Measurements from ENCODE around the gene MANEA. TPM values are rescaled to one million over a fixed set of nuclear protein-coding genes. Genes with fewer than 3 reads are reported as not detected.
"Not testable (repeated sequence)": the region's sequence is repeated elsewhere in the genome, so short reads cannot be mapped to it uniquely, and the experiment has no call there.

MANEA gene
- total RNA-seq, 2 experiments from 2014 or later, result 19.6 to 22.4 TPM

DNA sequence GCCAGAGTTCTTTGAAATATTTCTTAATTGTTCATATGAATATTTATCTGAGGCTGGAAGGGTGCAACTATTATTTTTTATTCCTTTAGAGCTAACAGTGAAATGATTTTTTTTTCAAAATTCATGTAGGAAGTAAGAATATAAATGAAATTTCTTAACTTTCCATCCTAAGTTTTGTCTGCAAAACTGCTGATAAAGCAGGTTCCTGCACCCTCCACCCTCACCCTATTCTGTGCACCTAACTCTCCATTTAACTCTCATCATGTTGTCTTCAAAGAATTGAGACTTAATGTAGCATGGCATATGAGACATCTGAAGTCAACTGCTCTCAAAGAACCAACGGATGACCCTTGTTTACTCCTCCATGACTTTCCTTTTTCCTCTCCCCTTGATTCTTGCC is 23.5 kb upstream of the MANEA start:
- CTCF ChIA-PET, result interaction anchor here (0.6 kb wide), 1 partner anchor 26 kb away, joined by 4 read pairs; no protein-coding TSS in a partner anchor
- no peaks in the 10 kb centered on the region for H3K4me1 Mint-ChIP-seq
- peaks cover 9% of the 10 kb centered on the region for H3K9me3 Mint-ChIP-seq (ENCODE audit: low read depth)
- no peak overlapping the region for H3K27ac Mint-ChIP-seq
- H3K27me3 Mint-ChIP-seq, result peaks cover 7% of the 10 kb centered on the region
- ATAC-seq (no peak), DNase-seq (no peak)
- POLR2A ChIA-PET, result no interaction called here
- no peak overlapping the region for H3K4me3 Mint-ChIP-seq
- peaks cover 11% of the 10 kb centered on the region for H3K36me3 Mint-ChIP-seq (ENCODE audit: low read depth)
- intact Hi-C loops (cut with DNase I, micrococcal nuclease), result no loop called here

DNA sequence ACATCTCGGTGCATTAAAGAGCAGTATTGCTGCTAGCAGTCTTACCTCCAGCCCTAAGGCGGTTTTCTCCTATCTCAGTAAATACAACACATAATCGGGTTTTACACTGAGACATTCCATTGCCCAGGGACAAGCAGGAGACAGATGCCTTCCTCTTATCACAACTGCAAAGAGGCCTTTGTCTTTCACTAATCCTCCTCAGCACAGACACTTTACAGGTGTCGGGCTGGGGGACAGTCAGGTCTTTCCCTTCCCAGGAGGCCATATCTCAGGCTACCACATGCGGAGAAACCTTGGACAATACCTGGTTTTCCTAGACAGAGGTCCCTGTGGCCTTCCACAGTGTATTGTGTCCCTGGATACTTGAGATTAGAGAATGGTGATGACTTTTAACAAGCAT is 16.4 kb upstream of the MANEA start:
- ATAC-seq; DNase-seq; POLR2A ChIA-PET; H3K9me3 Mint-ChIP-seq (ENCODE audit: low read depth); H3K4me1 Mint-ChIP-seq; H3K4me3 Mint-ChIP-seq; CTCF ChIA-PET; H3K27ac Mint-ChIP-seq; intact Hi-C loops (cut with DNase I, micrococcal nuclease); H3K27me3 Mint-ChIP-seq: not testable (repeated sequence)
- peaks cover 16% of the 10 kb centered on the region for H3K36me3 Mint-ChIP-seq (ENCODE audit: low read depth)

DNA sequence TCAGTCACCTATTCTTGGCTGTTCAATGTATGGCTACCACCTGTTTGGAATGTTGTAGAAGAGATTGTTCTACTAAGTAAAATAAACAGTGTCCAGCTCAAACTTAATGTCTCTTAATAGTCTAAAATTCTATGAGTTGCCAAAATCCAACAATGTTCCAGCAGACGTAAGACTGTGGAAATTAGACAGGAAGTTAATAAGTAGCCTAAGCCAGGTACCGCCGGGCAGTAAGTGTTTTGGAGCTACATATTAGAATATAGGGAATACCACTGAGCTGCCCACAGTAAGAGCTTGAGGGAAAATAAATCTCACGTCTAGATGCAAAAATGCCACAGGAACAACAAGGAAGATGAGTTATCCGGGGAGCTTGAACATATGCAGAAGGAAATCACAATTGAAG is 7.8 kb upstream of the MANEA start:
- H3K36me3 Mint-ChIP-seq (ENCODE audit: low read depth), result peaks cover 8% of the 10 kb centered on the region
- intact Hi-C loops (cut with DNase I, micrococcal nuclease), result no loop called here
- ChIA-PET CTCF (no interaction called here), POLR2A (no interaction called here)
- H3K27me3 Mint-ChIP-seq, result no peaks in the 10 kb centered on the region
- peaks cover 22% of the 10 kb centered on the region for H3K4me1 Mint-ChIP-seq
- H3K9me3 Mint-ChIP-seq (ENCODE audit: low read depth), result no peaks in the 10 kb centered on the region
- DNase-seq (no peak), ATAC-seq (no peak)
- H3K4me3 Mint-ChIP-seq, result no peak overlapping the region
- H3K27ac Mint-ChIP-seq, result no peak overlapping the region

DNA sequence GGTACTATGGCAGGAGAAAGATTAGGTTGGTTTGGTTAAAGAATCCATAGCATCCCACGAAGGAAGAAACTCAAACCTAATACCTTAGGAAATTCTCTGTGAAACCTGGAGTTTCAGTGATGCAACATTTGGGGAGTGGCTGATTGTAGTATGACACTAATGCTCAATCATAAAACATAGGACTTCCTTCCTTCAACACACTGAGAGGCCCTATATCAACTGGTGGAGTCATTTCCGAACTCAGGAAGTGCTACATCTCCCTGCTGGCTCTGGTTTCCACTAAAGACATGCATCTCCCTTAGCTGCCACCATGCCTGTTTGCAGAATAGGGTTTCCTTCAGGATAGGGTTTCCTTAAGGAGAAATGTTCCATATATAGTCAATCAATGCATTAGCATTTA is 5.2 kb upstream of the MANEA start:
- POLR2A ChIA-PET, result no interaction called here
- no peak overlapping the region for H3K27ac Mint-ChIP-seq
- intact Hi-C loops (cut with DNase I, micrococcal nuclease), result loop anchor here in 1 of 2 experiments (10.0 kb wide), 1 partner anchor 1713 kb away; the partner anchor contains the start of gene MMS22L
- no peak overlapping the region for H3K4me3 Mint-ChIP-seq
- peaks cover 24% of the 10 kb centered on the region for H3K4me1 Mint-ChIP-seq
- H3K36me3 Mint-ChIP-seq (ENCODE audit: low read depth), result peaks cover 6% of the 10 kb centered on the region
- no peaks in the 10 kb centered on the region for H3K9me3 Mint-ChIP-seq (ENCODE audit: low read depth)
- ATAC-seq (peak; percentile 62), DNase-seq (no peak)
- CTCF ChIA-PET, result no interaction called here
- no peaks in the 10 kb centered on the region for H3K27me3 Mint-ChIP-seq

DNA sequence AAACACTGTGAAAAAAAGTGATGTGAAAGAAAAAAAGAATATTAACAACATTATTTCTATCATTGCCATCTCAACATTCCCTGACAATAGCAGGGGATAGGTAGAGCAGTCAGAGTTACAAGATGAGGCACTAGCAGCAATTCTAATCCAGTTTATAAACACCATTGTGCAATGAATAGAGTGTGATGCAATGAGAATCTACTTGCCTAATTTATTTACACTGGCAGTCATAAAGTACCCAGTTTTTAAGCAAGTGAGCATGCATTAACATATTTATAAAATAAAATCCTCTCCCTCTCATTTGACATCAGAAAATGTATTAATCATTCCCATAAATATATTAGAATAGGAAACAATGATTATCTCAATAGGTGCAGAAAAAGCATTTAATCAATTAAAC is 2.5 kb upstream of the MANEA start:
- H3K27ac Mint-ChIP-seq, result no peak overlapping the region
- peaks cover 13% of the 10 kb centered on the region for H3K36me3 Mint-ChIP-seq (ENCODE audit: low read depth)
- ATAC-seq, result no peak
- no peaks in the 10 kb centered on the region for H3K9me3 Mint-ChIP-seq (ENCODE audit: low read depth)
- CTCF ChIA-PET, result no interaction called here
- peaks cover 38% of the 10 kb centered on the region for H3K4me1 Mint-ChIP-seq
- POLR2A ChIA-PET, result no interaction called here
- no peak for DNase-seq
- H3K4me3 Mint-ChIP-seq, result peak overlapping the region; percentile 81
- no peaks in the 10 kb centered on the region for H3K27me3 Mint-ChIP-seq
- intact Hi-C loops (cut with DNase I, micrococcal nuclease), result loop anchor here (5.0 to 10.0 kb wide), 2 partner anchors 1322 to 1710 kb away; partner anchors contain the start of genes NDUFAF4 (in 2 of the 2) and MMS22L (in 1 of the 2)

DNA sequence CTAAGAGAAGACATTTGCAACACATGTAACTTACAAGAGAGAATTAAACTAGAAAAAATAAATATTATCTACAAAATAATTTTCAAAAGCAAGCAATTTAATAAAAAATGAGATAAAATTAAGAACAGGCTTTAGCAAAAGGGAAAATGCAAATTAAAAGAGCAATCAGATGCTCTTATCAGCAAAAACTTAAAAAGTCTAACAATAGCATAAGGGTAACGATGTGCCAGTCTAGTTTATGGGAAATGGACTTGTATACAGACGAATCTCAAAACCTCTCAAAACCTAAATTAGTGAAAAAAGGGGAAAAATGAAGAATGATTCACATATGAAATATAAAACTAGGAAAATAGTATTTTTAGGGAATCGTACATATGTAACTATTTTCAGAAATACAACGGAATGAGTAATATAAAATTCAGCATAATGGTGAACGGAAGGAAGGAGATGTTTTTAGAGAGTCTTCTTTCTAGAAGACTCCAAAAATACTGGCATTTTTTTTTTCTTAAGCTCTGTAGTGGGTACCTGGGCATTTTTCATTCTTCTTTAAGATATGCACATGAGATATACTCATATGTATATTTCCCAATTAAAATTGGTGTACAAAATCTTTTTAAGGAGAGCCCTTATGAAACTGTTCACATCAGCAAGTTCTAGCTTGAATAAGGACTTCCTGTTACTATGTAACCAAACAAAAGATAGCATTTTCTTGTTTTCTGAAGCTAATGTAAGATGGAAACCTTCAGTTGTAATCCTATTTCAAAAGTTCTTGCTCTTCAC is 927 bp upstream of the MANEA start:
- CTCF ChIA-PET, result no interaction called here
- intact Hi-C loops (cut with DNase I, micrococcal nuclease), result loop anchor here (2.0 to 10.0 kb wide), 5 partner anchors 946 to 1708 kb away; partner anchors contain the start of genes MMS22L (in 2 of the 2), NDUFAF4 (in 2 of the 2) and GPR63 (in 1 of the 2)
- ATAC-seq (no peak), DNase-seq (no peak)
- no peaks in the 10 kb centered on the region for H3K9me3 Mint-ChIP-seq (ENCODE audit: low read depth)
- peak overlapping the region; percentile 81 for H3K4me3 Mint-ChIP-seq
- peak overlapping the region; percentile 95 for H3K27ac Mint-ChIP-seq
- POLR2A ChIA-PET, result no interaction called here
- peaks cover 13% of the 10 kb centered on the region for H3K36me3 Mint-ChIP-seq (ENCODE audit: low read depth)
- H3K4me1 Mint-ChIP-seq, result peaks cover 41% of the 10 kb centered on the region
- no peaks in the 10 kb centered on the region for H3K27me3 Mint-ChIP-seq

DNA sequence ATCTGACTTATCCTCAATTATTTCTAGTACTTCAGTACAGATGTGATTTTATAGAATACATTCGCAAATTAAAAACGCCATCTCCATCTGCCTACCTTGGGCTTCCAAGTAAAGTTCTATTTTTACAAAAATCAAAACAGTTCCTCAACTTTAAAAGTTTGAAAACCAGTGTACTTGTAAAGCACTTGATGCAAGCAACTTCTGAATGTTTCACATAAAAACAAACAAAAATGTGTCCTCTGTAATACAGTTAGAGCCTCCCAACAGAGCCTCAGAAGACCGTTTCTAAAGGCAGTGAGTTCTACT is 384 bp upstream of the MANEA start:
- no peak for DNase-seq
- Mint-ChIP-seq H3K36me3 (ENCODE audit: low read depth) (peaks cover 13% of the 10 kb centered on the region), H3K9me3 (ENCODE audit: low read depth) (no peaks in the 10 kb centered on the region), H3K27me3 (no peaks in the 10 kb centered on the region), H3K27ac (peak overlapping the region; percentile 95), H3K4me3 (peak overlapping the region; percentile 81), H3K4me1 (peaks cover 37% of the 10 kb centered on the region)
- no peak for ATAC-seq
- intact Hi-C loops (cut with DNase I, micrococcal nuclease), result loop anchor here (1.0 to 10.0 kb wide), 7 partner anchors 944 to 1708 kb away; partner anchors contain the start of genes MMS22L (in 2 of the 2), NDUFAF4 (in 2 of the 2), GPR63 (in 1 of the 2) and KLHL32 (in 1 of the 2)
- ChIA-PET POLR2A (no interaction called here), CTCF (no interaction called here)

DNA sequence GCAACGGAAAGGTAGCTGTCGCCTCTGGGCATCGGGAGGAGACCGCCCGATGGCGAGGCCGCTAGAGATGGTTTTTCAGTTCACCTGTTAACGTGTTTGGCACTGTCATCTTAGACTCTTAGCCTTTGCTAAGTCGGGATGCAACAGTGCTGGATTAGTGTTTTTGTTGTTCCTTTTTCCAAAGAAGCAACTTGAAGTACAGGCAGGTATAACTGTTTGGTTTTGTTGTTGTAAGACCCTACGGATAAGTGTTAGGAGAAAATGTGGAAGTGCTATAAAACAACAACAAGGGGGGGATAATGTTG is 723 bp downstream of the MANEA start:
- intact Hi-C loops (cut with DNase I, micrococcal nuclease), result loop anchor here (5.0 to 10.0 kb wide), 2 partner anchors 1319 to 1707 kb away; partner anchors contain the start of genes NDUFAF4 (in 2 of the 2) and MMS22L (in 1 of the 2)
- no peak for ATAC-seq
- ChIA-PET POLR2A (no interaction called here), CTCF (no interaction called here)
- Mint-ChIP-seq H3K4me1 (peaks cover 28% of the 10 kb centered on the region), H3K4me3 (peak overlapping the region; percentile 81), H3K27me3 (no peaks in the 10 kb centered on the region), H3K36me3 (ENCODE audit: low read depth) (peaks cover 14% of the 10 kb centered on the region), H3K27ac (peak overlapping the region; percentile 98), H3K9me3 (ENCODE audit: low read depth) (no peaks in the 10 kb centered on the region)
- no peak for DNase-seq

DNA sequence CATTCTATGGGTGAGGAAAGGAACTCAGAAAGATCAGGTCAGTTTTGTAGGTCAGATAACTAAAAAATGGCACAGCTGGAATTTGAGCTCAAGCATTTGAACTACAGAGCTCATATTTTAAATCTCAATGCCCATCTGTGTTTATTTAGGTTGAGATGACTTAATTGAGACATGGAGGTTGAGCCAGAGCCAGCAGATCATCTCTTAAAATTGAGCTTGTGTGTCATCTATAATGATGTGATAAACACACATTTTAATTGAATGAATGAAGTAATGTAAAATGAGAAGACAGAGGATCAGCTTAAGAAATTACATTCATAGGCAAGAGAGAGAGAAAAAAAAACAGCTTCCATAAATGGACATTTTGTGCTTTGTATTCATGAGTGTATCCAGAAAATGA is 3.7 kb downstream of the MANEA start:
- no peak for DNase-seq
- H3K36me3 Mint-ChIP-seq (ENCODE audit: low read depth), result peaks cover 22% of the 10 kb centered on the region
- intact Hi-C loops (cut with DNase I, micrococcal nuclease), result no loop called here
- H3K4me1 Mint-ChIP-seq, result peaks cover 20% of the 10 kb centered on the region
- no peak overlapping the region for H3K27ac Mint-ChIP-seq
- CTCF ChIA-PET, result interaction anchor here (1.8 kb wide), 1 partner anchor 11 kb away, joined by 7 read pairs; no protein-coding TSS in a partner anchor
- POLR2A ChIA-PET, result no interaction called here
- ATAC-seq, result no peak
- H3K9me3 Mint-ChIP-seq (ENCODE audit: low read depth), result peaks cover 9% of the 10 kb centered on the region
- no peaks in the 10 kb centered on the region for H3K27me3 Mint-ChIP-seq
- H3K4me3 Mint-ChIP-seq, result no peak overlapping the region

DNA sequence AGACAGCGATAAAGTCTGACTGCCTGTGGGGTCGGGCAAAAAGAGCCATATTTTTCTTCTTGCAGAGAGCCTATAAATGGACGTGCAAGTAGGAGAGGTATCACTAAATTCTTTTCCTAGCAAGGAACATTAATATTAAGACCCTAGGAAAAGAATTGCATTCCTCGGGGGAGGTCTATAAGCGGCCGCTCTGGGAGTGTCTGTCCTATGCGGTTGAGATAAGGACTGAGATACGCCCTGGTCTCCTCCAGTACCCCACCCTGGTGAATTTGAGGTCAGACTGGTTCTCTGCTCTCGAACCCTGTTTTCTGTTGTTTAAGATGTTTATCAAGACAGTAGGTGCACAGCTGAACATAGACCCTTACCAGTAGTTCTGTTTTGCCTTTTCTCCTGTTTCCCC is 6.9 kb downstream of the MANEA start:
- H3K27ac Mint-ChIP-seq; CTCF ChIA-PET; intact Hi-C loops (cut with DNase I, micrococcal nuclease); H3K27me3 Mint-ChIP-seq; ATAC-seq; H3K4me3 Mint-ChIP-seq; POLR2A ChIA-PET; H3K9me3 Mint-ChIP-seq (ENCODE audit: low read depth): not testable (repeated sequence)
- DNase-seq, result peak; percentile 8
- Mint-ChIP-seq H3K4me1 (peaks cover 27% of the 10 kb centered on the region), H3K36me3 (ENCODE audit: low read depth) (peaks cover 21% of the 10 kb centered on the region)

DNA sequence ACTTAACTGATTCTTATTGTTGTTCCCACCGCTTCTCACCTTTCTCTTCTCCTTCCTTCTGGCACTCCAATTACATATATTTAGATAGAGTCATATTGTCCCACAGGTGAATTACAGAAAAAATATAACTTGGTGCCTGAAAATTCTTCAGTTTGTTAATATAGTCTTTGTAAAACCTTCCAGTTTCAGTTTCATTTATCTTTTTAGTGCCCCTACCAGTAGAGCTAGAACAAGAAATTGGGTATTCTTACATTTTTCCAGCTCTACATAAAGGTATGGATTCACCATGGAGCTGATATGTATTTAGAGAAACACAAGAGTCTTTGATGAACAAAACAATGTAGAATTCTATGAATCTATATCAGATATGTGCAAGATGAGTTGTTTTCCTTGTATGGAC is 10.7 kb downstream of the MANEA start:
- peaks cover 38% of the 10 kb centered on the region for H3K36me3 Mint-ChIP-seq (ENCODE audit: low read depth)
- DNase-seq (no peak), ATAC-seq (peak; percentile 26)
- H3K27me3 Mint-ChIP-seq, result no peaks in the 10 kb centered on the region
- H3K9me3 Mint-ChIP-seq (ENCODE audit: low read depth), result peaks cover 9% of the 10 kb centered on the region
- intact Hi-C loops (cut with DNase I, micrococcal nuclease), result no loop called here
- H3K4me3 Mint-ChIP-seq, result no peak overlapping the region
- ChIA-PET POLR2A (no interaction called here), CTCF (interaction anchor here (0.8 kb wide), 1 partner anchor 9 kb away, joined by 3 read pairs; no protein-coding TSS in a partner anchor)
- H3K27ac Mint-ChIP-seq, result no peak overlapping the region
- H3K4me1 Mint-ChIP-seq, result peaks cover 28% of the 10 kb centered on the region

DNA sequence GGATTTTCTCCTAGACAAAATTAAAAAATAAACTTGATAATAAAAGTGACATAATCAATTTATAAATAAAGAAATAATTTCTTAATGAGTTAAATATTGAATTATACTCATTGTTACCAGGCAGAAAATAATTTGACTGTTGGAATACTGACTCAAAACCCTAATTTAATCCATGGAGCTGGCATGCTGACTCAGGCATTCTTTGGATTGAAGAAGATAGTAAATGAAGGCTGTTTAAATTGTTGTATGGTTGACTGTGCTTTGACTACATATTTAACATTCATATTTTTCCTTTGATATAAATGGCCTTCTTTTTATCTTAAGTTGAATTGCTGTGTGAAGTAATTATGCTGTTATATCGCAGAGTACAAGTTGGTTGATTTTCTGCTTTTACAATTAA is 11.7 kb downstream of the MANEA start:
- H3K27me3 Mint-ChIP-seq, result no peaks in the 10 kb centered on the region
- intact Hi-C loops (cut with DNase I, micrococcal nuclease), result no loop called here
- no peak overlapping the region for H3K27ac Mint-ChIP-seq
- ChIA-PET CTCF (no interaction called here), POLR2A (no interaction called here)
- peaks cover 7% of the 10 kb centered on the region for H3K9me3 Mint-ChIP-seq (ENCODE audit: low read depth)
- ATAC-seq, result no peak
- H3K36me3 Mint-ChIP-seq (ENCODE audit: low read depth), result peaks cover 35% of the 10 kb centered on the region
- peaks cover 34% of the 10 kb centered on the region for H3K4me1 Mint-ChIP-seq
- no peak overlapping the region for H3K4me3 Mint-ChIP-seq
- DNase-seq, result no peak
